IPS-NIHi7 (cell line): ENCODE results near the gene CUX1.
"Not testable (repeated sequence)": the region's sequence is repeated elsewhere in the genome, so short reads cannot be mapped to it uniquely, and the experiment has no call there.

ENCODE experiments used
- DNase-seq: peaks from one replicate; pipeline ENCODE4 v3.0.0; 2012; ENCODE audit warnings: mixed read lengths; ENCODE audit errors: extremely low spot score

The CUX1 gene

DNA sequence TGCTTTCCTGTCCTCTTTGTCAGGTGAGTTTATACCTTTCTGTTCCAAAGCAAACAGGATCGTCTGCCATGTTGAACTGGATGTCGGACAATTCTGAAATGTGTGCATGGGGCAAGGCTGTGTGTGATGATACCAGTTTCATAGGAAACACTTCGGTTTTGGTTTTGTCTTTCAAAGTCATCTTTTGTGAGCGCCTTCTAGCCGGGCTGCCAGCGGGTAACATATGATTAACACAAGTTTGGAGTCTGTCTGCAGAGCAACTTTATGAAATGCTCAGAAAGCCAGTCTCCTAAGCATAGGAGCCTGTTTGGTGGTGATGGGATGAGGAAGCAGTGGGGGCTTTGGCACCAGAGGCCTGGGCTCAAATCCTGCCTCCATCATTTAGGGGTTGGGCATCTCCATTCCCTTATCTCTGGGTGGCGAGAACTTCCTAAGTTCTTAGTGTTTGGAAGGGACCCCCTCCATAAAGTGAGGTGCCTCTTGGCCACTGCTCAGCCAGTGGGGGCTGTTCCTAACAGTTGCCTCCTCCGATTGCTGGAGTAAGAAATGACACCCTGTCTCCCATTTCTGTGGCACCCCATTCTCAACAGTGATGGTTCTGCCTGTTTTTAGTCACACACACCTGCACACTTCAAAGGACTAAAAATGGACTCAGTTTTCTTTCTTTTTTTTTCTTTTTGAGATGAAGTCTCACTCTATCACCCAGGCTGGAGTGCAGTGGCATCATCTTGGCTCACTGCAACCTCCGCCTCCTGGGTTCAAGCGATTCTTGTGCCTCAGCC is 36.8 kb downstream of the CUX1 start:
- no peak for DNase-seq

DNA sequence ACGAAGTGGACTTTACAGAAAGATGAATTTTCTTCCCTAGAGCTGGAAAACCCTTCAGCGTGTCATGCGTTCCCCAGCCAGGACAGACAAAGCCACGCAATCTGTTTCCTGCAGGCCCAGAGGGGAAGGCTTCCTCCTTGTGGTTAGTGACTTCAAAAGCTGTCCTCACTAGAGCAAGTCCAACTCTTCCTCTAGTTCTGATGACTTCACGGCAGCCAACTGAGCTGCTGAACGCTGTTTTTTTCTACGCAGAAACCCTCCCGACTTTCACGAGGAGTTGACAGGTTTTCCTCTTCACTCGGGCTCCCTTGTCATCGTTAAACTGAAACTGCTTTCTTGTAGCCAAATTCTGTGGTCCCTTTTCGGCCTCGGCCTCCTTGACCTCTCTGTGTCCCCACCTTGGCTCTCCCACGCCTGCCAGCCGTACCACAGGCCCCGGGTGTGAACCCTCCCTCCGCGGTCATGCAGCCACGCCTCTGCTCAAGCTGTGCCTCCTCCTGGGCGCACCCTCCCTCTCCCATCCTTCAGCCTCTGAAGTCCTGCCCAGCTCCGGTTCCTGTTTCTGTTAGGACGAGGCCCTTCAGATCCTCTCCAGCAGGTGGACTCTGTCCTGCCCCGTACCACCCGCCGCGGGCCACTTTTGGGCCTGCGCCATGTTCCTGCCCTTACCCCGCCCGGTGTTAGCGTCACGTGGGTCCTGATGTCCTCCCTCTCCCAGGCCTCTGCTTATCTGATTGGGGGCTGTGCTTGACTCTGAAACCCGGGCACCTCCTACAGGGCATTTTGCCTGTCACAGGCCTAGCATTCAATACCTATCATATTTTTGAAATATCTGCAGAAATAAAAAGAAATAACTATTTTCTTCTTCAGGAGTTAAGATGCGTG is 39.3 kb downstream of the CUX1 start:
- DNase-seq: peak; percentile 45

DNA sequence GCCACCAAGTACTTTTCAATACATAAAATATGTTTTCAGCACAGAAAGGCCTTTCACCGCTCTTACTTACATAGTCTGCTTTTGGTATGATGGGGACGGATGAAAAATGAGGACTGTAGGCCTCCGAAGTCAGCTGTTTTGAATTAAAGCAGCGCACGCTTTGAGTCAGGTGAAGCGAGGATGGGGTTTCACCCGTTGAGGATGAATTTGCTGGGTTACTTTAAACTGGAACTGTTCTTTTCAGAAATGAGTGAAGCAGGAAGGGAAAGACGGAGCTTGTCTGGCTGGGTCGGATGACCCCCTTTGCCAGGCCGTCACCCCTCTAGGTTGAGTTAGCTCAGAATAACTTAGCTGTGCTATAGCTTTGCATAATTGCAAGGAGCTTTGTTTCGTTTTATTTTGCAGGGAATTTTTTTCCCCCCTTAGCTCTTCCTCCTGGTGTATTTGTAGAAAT is 40.0 kb downstream of the CUX1 start:
- DNase-seq: no peak

DNA sequence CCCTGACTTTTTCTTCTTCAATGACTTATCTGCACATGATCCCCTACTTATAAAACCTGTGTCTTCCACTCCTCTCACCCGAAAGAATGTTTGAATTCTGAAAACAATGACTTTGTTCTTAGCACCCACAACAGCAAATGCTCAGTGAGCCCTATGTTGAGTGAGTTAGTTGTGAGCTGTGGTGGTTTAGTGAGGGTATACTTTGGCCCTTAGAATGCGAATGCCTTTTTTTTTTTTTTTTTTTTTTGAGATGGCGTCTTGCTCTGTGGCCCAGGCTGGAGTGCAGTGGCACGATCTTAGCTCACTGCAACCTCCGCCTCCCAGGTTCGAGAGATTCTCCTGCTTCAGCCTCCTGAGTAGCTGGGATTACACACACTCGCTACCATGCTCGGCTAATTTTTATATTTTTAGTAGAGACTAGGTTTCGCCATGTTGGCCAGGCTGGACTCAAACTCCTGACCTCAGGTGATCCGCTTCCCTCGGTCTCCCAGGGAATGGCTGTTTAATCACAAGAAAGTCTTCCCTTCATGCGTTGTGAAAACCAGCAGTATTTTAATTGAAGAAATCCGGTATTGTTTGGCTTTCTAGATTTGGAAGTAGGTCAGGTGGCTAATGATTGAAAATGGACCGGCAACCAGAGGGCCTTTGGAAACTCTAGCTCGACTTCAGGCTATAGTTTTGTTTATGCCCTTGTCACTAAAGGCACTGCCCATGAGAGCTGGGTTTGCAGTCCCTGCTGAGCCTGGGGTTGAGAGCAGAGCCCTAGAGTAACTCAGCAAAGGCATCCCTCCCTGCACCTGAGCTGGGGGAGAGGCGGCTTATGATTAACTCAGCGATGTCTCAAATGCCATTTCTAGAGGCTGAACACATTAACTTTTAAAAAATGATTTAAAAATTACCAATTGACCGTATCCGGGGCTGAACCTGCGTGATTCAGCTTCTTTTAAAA is 41.3 kb downstream of the CUX1 start:
- no peak for DNase-seq

GRCh38 chr7:101859411-101860106 is 42.1 kb downstream of the CUX1 start:
- no peak for DNase-seq

GRCh38 chr7:101860316-101861217 is 43.1 kb downstream of the CUX1 start:
- no peak for DNase-seq

GRCh38 chr7:101861218-101861775 is 43.9 kb downstream of the CUX1 start:
- no peak for DNase-seq

- no peak for DNase-seq
Observed at GRCh38 chr7:101862280-101863220, 45.1 kb downstream of the CUX1 start.

DNA sequence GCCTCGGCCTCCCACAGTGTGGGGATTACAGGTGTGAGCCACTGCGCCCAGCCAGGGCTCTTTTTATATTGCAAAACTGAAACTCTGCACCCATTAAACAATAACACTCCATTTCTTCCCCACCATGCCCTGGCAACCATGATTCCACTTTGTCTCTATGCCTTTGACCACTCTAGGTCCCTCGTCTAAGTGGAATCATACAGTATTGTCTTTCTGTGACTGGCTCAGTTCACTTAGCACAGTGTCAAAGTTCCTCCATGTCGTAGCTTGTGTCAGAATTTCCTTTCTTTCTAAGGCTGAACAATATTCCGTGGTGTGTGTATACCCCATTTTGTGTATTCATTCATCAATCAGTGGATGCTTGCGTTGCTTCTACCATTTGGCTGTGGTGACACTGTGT is 46.2 kb downstream of the CUX1 start:
- DNase-seq: no peak

DNA sequence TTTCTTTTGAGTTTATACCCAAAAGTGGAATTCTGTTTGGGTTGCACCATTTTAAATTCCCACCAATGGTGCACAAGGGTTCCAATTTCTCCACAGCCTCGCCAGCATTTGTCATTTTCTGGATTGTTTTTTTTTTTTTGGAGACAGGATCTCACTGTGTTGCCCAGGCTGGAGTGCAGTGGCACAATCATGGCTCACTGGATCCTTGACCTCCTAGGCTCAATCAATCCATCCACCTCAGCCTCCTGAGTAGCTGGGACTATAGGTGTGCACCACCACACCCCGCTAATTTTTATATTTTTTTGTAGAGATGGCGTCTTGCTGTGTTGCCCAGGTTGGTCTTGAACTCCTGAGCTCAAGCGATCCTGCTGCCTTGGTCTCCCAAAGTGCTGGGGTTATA is 46.6 kb downstream of the CUX1 start:
- no peak for DNase-seq

DNA sequence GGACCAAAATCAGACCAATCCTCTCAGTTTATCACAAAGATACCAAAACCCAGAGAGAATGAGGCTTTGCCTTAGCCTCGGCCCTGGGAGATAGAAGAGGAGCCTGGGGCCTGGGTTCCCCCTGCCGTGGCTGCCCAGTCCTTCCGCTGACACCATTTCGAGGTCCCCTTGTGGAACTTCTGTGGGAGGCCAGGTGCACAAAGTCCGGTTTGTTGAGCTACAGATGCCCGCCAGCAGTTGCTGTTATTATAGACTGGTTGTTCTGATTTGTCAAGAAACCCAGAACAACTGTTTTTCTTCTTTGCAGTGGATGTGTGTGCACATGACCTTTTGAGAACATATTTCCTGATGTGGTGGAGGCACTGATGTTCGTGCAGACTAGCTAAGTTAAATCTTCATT is 47.6 kb downstream of the CUX1 start:
- no peak for DNase-seq

DNA sequence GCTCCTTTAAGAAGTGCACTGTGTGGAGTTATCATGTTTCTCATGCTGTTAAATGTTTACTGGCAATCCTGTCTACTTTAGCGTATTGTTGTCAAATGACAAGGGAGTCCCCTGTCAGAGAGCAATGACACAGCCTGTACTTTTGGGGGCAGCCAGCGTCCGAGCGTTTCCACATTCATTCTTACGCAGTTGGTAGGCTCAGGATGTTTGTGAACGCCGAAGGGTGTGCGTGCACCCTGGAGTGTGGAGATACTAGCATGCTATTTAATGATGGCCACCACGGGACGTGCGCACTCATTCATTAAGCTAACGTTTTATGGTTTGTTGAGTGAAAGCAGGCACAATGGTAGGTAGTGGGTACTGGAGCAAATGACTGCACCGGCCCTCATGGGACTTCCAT is 48.0 kb downstream of the CUX1 start:
- no peak for DNase-seq

GRCh38 chr7:101866328-101866727 is 48.9 kb downstream of the CUX1 start:
- DNase-seq: no peak

DNA sequence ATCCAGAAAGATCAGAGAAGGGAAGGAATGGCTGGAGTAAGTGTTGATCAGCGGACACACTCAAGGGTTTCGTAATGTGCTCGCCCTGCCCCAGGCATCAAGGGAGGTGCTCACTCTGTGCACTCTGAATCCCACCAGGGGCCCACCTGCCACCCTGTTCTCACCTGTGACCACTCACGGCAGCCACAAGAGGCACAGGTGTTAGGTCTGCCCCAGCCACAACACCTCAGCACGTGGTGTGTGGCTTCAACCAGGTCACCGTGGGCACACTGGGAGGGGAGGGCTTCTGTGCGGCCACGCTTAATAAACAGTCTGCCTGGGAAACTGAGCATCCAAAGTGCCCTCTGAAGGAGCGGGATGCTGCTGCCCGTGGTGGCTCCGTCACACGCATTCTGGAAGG is 49.8 kb downstream of the CUX1 start:
- no peak for DNase-seq

DNA sequence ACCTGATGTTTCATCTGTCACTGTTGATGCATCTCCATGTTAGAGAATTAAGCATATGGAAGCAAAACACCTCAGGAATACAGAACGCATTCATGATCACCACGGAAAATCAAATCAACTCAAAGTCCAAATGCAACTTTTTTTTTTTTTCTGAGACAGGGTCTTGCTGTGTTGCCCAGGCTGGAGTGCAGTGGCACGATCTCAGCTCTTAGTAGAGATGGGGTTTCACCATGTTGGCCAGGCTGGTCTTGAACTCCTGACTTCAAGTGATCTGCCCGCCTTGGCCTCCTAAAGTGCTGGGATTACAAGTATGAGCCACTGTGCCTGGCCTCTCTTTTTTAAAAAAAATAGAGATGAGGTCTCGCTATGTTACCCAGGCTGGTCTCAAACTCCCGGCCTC is 50.3 kb downstream of the CUX1 start:
- not testable (repeated sequence) for DNase-seq

DNA sequence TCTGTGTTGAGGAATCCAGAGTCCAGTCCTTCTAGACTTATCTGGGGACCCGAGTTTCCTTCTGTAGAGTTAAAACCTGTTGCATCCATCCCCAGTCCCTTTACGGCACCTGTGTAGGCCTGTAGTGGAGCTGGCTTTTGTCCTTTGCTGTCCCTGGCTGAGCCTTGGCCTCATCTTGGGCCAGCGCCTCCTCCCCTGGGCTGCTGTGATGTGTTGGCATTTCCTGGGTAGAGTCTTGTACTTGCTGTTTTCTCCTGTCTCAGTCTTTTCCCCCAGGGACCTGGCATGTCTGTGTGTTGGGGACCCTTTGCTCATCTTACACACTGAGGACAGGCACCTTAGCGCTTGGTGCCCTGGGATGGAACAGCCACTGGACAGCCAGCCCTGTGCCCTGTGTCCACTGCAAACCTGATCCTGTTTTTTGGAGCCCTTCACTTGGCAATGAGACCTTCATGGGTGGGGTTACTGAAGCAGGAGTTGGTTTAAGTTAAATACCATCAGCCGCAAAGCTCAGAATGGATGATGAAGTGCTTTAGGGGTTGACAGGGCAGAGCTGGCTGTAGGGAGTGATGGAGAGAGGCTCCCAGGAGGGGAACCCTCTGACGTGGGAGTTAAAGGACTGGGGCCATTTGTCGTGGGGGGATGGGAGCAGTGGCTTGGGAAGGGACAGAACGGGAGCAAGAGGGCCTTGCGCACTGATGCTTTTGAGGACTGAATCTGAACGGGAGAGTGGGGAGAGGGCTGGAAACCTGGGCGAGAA is 50.9 kb downstream of the CUX1 start:
- no peak for DNase-seq

- peak; percentile 71 for DNase-seq
Observed at GRCh38 chr7:101869026-101869900, 51.8 kb downstream of the CUX1 start.
